ENCODE data around the gene LIPH.

DNA sequence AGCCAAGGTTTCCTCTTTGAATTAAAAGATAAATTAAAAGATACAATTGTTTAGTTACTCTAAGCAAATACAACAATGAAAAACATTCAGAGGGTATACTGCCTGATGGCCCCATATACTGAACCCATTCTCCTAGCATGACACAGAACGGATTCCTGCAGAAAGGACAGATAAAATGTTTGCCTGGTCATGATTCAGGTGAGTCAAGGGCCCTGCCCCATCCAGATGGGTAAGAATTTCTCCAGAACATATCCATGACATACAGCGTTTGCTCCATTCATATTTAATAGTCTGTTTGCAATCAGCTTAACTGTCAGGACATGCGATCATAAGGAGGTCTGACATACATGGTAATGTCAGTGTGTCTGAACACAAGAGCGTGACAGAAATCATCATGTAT is 62.1 kb downstream of the LIPH start:
- TF ChIP-seq, protein P1, sequence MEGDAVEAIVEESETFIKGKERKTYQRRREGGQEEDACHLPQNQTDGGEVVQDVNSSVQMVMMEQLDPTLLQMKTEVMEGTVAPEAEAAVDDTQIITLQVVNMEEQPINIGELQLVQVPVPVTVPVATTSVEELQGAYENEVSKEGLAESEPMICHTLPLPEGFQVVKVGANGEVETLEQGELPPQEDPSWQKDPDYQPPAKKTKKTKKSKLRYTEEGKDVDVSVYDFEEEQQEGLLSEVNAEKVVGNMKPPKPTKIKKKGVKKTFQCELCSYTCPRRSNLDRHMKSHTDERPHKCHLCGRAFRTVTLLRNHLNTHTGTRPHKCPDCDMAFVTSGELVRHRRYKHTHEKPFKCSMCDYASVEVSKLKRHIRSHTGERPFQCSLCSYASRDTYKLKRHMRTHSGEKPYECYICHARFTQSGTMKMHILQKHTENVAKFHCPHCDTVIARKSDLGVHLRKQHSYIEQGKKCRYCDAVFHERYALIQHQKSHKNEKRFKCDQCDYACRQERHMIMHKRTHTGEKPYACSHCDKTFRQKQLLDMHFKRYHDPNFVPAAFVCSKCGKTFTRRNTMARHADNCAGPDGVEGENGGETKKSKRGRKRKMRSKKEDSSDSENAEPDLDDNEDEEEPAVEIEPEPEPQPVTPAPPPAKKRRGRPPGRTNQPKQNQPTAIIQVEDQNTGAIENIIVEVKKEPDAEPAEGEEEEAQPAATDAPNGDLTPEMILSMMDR (IDR thresholded peaks at IDR 0.05) = no peak
- TF ChIP-seq POLR2A (IDR thresholded peaks at IDR 0.05; ENCODE audit: low read depth) = no peak

All from esophagus muscularis mucosa (tissue), 3 donors.